Fibroblast of skin of left quadriceps (primary cell): Measurements from ENCODE around the gene OR2D2.
A peak's percentile ranks its signal among the peaks of the same experiment; 100 is the strongest.
"Not testable (repeated sequence)": the region's sequence is repeated elsewhere in the genome, so short reads cannot be mapped to it uniquely, and the experiment has no call there.

Experiments
- DNase-seq, 2 experiments: peaks; one replicate each; pipeline ENCODE4 v3.0.0-alpha.2; 2013; ENCODE audit warnings: low read depth in 2 of 2

The OR2D2 gene

GRCh38 chr11:6892400-6892799, at the start of gene OR2D2:
Gene OR2D2, minus strand, starts transcription at chr11:6892500. Its CDS starts 0 bp downstream, at chr11:6892500.
- DNase-seq, result no peak

GRCh38 chr11:6941970-6942369, 49.7 kb upstream of the OR2D2 start:
- no peak for DNase-seq

GRCh38 chr11:6932145-6932544, 39.8 kb upstream of the OR2D2 start:
- no peak for DNase-seq

GRCh38 chr11:6931146-6931713, 38.9 kb upstream of the OR2D2 start:
- DNase-seq, result no peak

GRCh38 chr11:6928916-6929315, 36.6 kb upstream of the OR2D2 start:
- no peak for DNase-seq

GRCh38 chr11:6927030-6927617, 34.8 kb upstream of the OR2D2 start:
- no peak for DNase-seq

- DNase-seq, result peak; percentile 47 to 51
Observed at GRCh38 chr11:6926208-6927029, 34.1 kb upstream of the OR2D2 start, which contains the start of gene ZNF215. Gene ZNF215, plus strand, starts transcription at chr11:6926426. Its CDS starts 5,847 bp downstream, at chr11:6932273.

GRCh38 chr11:6925636-6926207, 33.4 kb upstream of the OR2D2 start:
- no peak for DNase-seq

- no peak for DNase-seq
Observed at GRCh38 chr11:6925007-6925577, 32.8 kb upstream of the OR2D2 start.

GRCh38 chr11:6920702-6921101, 28.4 kb upstream of the OR2D2 start, which contains the start of gene OR2D3:
Gene OR2D3, plus strand, starts transcription at chr11:6921002. Its CDS starts 0 bp downstream, at chr11:6921002.
- no peak for DNase-seq

GRCh38 chr11:6919698-6920097, 27.4 kb upstream of the OR2D2 start:
- DNase-seq, result no peak

- no peak for DNase-seq
Observed at GRCh38 chr11:6911948-6912347, 19.6 kb upstream of the OR2D2 start.

GRCh38 chr11:6911378-6911777, 19.1 kb upstream of the OR2D2 start:
- DNase-seq, result no peak

- DNase-seq, result not testable (repeated sequence)
Observed at GRCh38 chr11:6904804-6905203, 12.5 kb upstream of the OR2D2 start.

GRCh38 chr11:6900327-6900999, 8.2 kb upstream of the OR2D2 start:
- DNase-seq, result no peak

- DNase-seq, result no peak
Observed at GRCh38 chr11:6898911-6899310, 6.6 kb upstream of the OR2D2 start.

- DNase-seq, result no peak
Observed at GRCh38 chr11:6895010-6895409, 2.7 kb upstream of the OR2D2 start.

GRCh38 chr11:6894097-6894496, 1.8 kb upstream of the OR2D2 start:
- DNase-seq, result no peak

GRCh38 chr11:6889835-6890234, 2.5 kb downstream of the OR2D2 start:
- DNase-seq, result no peak

- DNase-seq, result no peak
Observed at GRCh38 chr11:6888830-6889229, 3.5 kb downstream of the OR2D2 start.

GRCh38 chr11:6887711-6888110, 4.6 kb downstream of the OR2D2 start:
- DNase-seq, result not testable (repeated sequence)

- DNase-seq, result no peak
Observed at GRCh38 chr11:6882751-6883150, 9.5 kb downstream of the OR2D2 start.
